Testis (tissue), 2 donors: ENCODE data around the gene TLK2.
"Not testable (repeated sequence)": the region's sequence is repeated elsewhere in the genome, so short reads cannot be mapped to it uniquely, and the experiment has no call there.

ENCODE experiments used
- CTCF ChIP-seq, 3 experiments: fragments of 450-650 bp in 2 of 3; fragments of 200-600 bp in 1 of 3; sonication (generic) in 1 of 3; IDR thresholded peaks; one replicate each; pipeline ENCODE4 v1.5.1; 2016 to 2019; ENCODE audit warnings: antibody characterized with exemption in 3 of 3, mild to moderate bottlenecking in 2 of 3, moderate library complexity in 1 of 3
- POLR2A ChIP-seq: fragments of 450-650 bp; IDR thresholded peaks from one replicate; pipeline ENCODE4 v1.6.1; 2017; ENCODE audit warnings: antibody characterized with exemption, mild to moderate bottlenecking, moderate library complexity

DNA sequence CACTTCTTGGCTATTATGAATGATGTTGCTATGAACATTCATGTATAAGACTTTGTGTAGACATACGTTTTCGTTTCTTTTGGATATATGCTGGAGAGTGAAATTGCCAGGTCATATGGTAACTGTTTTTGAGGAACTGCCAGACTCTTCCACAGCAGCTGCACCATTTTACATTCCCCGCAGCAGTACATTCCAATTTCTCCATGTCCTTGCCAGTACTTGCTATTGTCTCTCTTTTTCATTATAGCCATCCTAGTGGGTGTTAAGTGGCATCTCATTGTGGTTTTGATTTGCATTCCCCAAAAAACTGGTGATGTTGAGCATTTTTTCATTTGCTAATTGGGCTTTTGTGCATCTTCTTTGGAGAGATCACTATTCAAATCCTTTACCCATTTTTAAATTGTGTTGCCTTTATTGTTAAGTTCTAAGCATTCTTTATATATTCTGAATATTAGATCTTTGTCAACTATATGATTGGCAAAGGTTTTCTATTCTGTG, 64.7 kb downstream of the TLK2 start:
- not testable (repeated sequence) for TF ChIP-seq CTCF (IDR thresholded peaks at IDR 0.05); POLR2A
